SU-DHL-6 (cell line): ENCODE results near the gene CDC42BPA.

Source experiments
- EZH2phosphoT487 ChIP-seq: fragments of 200-600 bp; sonication (generic), shearing (Covaris generic); conservative IDR thresholded peaks from 2 replicates; pipeline ENCODE4 v1.6.1; 2018; ENCODE audit warnings: mild to moderate bottlenecking, antibody characterized with exemption, low read length, moderate library complexity, mixed read lengths
- TF ChIP-seq, protein P1 (sequence below): fragments of 200-600 bp; sonication (generic); IDR thresholded peaks from one replicate; pipeline ENCODE4 v1.5.1; 2017; ENCODE audit warnings: antibody characterized with exemption, mild to moderate bottlenecking, low read length, moderate library complexity; ENCODE audit not compliant: insufficient read depth, poor library complexity, severe bottlenecking

DNA sequence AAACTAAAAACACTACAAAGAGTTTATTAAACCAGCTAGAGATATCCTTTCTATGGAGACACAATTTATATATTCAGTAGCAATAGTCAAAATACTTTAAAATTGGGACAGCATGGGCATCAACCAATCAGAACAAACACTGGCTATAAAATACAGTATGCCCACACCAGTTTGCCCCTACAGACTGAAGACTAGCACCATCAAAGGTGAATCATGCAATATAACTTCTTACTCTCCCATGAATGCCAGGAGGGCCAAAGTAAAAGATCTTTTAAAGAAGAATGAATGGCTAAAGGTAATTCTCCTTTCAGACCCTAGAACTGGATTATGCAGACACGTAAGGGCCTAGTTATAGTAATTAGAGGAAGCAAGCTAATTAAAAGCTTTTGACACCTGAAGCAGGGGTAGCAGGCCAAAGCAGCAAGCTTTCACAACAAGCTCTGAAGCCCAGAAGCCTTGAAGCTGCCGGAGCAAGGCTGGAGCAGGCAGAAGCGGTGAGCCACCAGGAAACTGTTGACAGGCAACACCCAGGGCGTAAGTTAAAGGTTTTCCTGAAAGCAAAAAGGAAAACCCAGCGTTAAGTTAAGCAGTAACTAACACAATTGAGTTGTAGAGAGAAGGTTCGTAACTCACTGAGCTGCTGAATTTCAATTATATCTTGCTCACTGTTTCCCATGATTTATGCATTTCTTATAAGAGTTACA lies 99.3 kb downstream of the CDC42BPA start:
- TF ChIP-seq, protein P1, sequence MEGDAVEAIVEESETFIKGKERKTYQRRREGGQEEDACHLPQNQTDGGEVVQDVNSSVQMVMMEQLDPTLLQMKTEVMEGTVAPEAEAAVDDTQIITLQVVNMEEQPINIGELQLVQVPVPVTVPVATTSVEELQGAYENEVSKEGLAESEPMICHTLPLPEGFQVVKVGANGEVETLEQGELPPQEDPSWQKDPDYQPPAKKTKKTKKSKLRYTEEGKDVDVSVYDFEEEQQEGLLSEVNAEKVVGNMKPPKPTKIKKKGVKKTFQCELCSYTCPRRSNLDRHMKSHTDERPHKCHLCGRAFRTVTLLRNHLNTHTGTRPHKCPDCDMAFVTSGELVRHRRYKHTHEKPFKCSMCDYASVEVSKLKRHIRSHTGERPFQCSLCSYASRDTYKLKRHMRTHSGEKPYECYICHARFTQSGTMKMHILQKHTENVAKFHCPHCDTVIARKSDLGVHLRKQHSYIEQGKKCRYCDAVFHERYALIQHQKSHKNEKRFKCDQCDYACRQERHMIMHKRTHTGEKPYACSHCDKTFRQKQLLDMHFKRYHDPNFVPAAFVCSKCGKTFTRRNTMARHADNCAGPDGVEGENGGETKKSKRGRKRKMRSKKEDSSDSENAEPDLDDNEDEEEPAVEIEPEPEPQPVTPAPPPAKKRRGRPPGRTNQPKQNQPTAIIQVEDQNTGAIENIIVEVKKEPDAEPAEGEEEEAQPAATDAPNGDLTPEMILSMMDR = no peak
- no peak for TF ChIP-seq EZH2phosphoT487
